Smooth muscle cell (in vitro differentiated cells): ENCODE measurements around the gene CLK1. TPM values are rescaled to one million over a fixed set of nuclear protein-coding genes. Genes with fewer than 3 reads are reported as not detected.
A peak's percentile ranks its signal among the peaks of the same experiment; 100 is the strongest.

Experiments used
- DNase-seq: peaks from one replicate; lab custom pipeline; 2025; ENCODE audit not compliant: unreplicated experiment; lab: John Stamatoyannopoulos, UW
- H2AFZ ChIP-seq: fragments of 200-600 bp; sonication (generic); 2 replicates; pipeline ENCODE4 v1.6.0; 2016; ENCODE audit warnings: antibody characterized with exemption, low read depth, mild to moderate bottlenecking
- H3F3A ChIP-seq: fragments of 200-600 bp; sonication (generic); 2 replicates; pipeline ENCODE4 v1.6.0; 2017; ENCODE audit warnings: antibody characterized with exemption, low read depth
- H3K27ac ChIP-seq: fragments of 200-600 bp; sonication (generic); 2 replicates; pipeline ENCODE4 v1.5.1; 2016; ENCODE audit warnings: low read depth, mild to moderate bottlenecking
- H3K27me3 ChIP-seq: fragments of 200-600 bp; sonication (generic); 2 replicates; pipeline ENCODE4 v1.6.1; 2016; ENCODE audit warnings: low read depth, mild to moderate bottlenecking
- H3K36me3 ChIP-seq: fragments of 200-600 bp; sonication (generic); 2 replicates; pipeline ENCODE4 v1.5.1; 2016; ENCODE audit warnings: low read depth
- H3K4me1 ChIP-seq: fragments of 200-600 bp; sonication (generic); 2 replicates; pipeline ENCODE4 v1.5.1; 2016; ENCODE audit warnings: low read depth
- H3K4me2 ChIP-seq: fragments of 200-600 bp; sonication (generic); 2 replicates; pipeline ENCODE4 v1.6.0; 2016; ENCODE audit warnings: mild to moderate bottlenecking
- H3K4me3 ChIP-seq: fragments of 200-600 bp; sonication (generic); 2 replicates; pipeline ENCODE4 v1.5.1; 2016; ENCODE audit warnings: mild to moderate bottlenecking
- H3K79me2 ChIP-seq: fragments of 200-600 bp; sonication (generic); 2 replicates; pipeline ENCODE4 v1.6.0; 2016; ENCODE audit warnings: low read depth, mild to moderate bottlenecking
- H3K9ac ChIP-seq: fragments of 200-600 bp; sonication (generic); 2 replicates; pipeline ENCODE4 v1.6.0; 2016; ENCODE audit warnings: low read depth
- H3K9me3 ChIP-seq: fragments of 200-600 bp; sonication (generic); replicated peaks from 2 replicates; pipeline ENCODE4 v1.5.1; 2016; ENCODE audit warnings: low read depth
- H4K20me1 ChIP-seq: fragments of 200-600 bp; sonication (generic); 2 replicates; pipeline ENCODE4 v1.6.0; 2016; ENCODE audit warnings: low read depth
- CTCF ChIP-seq: fragments of 200-600 bp; sonication (generic); IDR thresholded peaks from 2 replicates; pipeline ENCODE4 v1.5.1; 2017; ENCODE audit warnings: borderline replicate concordance, mild to moderate bottlenecking, antibody characterized with exemption; ENCODE audit not compliant: insufficient read depth, poor library complexity, severe bottlenecking
- WGBS: methylation state at CpG from one replicate; pipeline ENCODE4 v1.1.7; 2016; ENCODE audit warnings: low lambda C conversion rate; 5-methylcytosine and 5-hydroxymethylcytosine counted together
- polyA plus RNA-seq: library from polyadenylated mRNA; unstranded; fragments of >200 nt; fragmentation: Nextera tagmentation; extraction: Ambion mirVana; gene quantifications from 2 replicates; pipeline ENCODE4 v1.2.1, GENCODE V29; 2016
- total RNA-seq: library from RNA; depleted of rRNA; stranded (reverse); fragments of >200 nt; gene quantifications from 2 replicates; pipeline ENCODE4 v1.2.3, GENCODE V29; 2014

The CLK1 gene
- total and polyA plus RNA-seq, 2 experiments from 2014 or later: 25.7 to 87.8 TPM

- H3K4me2 ChIP-seq: peak overlapping the region; percentile 90
- H3K27ac ChIP-seq: peak overlapping the region; percentile 100
- H3K4me3 ChIP-seq: peak overlapping the region; percentile 99
- peak overlapping the region; percentile 100 for H3K9ac ChIP-seq
- peaks cover 26% of the 10 kb centered on the region for H3K36me3 ChIP-seq
- TF ChIP-seq CTCF: no peak
- peaks cover 30% of the 10 kb centered on the region for H3K4me1 ChIP-seq
- H3K79me2 ChIP-seq: peaks cover 67% of the 10 kb centered on the region
- peaks cover 17% of the 10 kb centered on the region for H3F3A ChIP-seq
- H3K9me3 ChIP-seq: no peaks in the 10 kb centered on the region
- peaks cover 62% of the 10 kb centered on the region for H4K20me1 ChIP-seq
- under 1% methylated on average over 13 of the region's 13 CpGs for WGBS
- no peak for DNase-seq
- no peaks in the 10 kb centered on the region for H3K27me3 ChIP-seq
- H2AFZ ChIP-seq: no peak overlapping the region
Observed at GRCh38 chr2:200862532-200863000, 1.9 kb downstream of the CLK1 start.

- Histone ChIP-seq H3F3A (peaks cover 26% of the 10 kb centered on the region), H3K36me3 (peaks cover 35% of the 10 kb centered on the region), H3K4me1 (peaks cover 30% of the 10 kb centered on the region), H3K4me2 (peak overlapping the region; percentile 90), H4K20me1 (peaks cover 70% of the 10 kb centered on the region), H3K4me3 (peak overlapping the region; percentile 99), H3K79me2 (peaks cover 76% of the 10 kb centered on the region), H2AFZ (no peak overlapping the region), H3K9ac (peak overlapping the region; percentile 100), H3K27ac (peak overlapping the region; percentile 100), H3K27me3 (no peaks in the 10 kb centered on the region), H3K9me3 (no peaks in the 10 kb centered on the region)
- no peak for TF ChIP-seq CTCF
- DNase-seq: no peak
- WGBS: 49% methylated on average over 4 of the region's 4 CpGs
Observed at GRCh38 chr2:200861617-200862155, 2.8 kb downstream of the CLK1 start.

- H3K36me3 ChIP-seq: peaks cover 42% of the 10 kb centered on the region
- DNase-seq: no peak
- peaks cover 83% of the 10 kb centered on the region for H3K79me2 ChIP-seq
- WGBS: 91% methylated on average over 12 of the region's 12 CpGs
- H3K4me2 ChIP-seq: peak overlapping the region; percentile 90
- no peaks in the 10 kb centered on the region for H3K27me3 ChIP-seq
- peaks cover 85% of the 10 kb centered on the region for H4K20me1 ChIP-seq
- H2AFZ ChIP-seq: no peak overlapping the region
- no peak for TF ChIP-seq CTCF
- H3F3A ChIP-seq: peaks cover 37% of the 10 kb centered on the region
- no peak overlapping the region for H3K9ac ChIP-seq
- H3K9me3 ChIP-seq: no peaks in the 10 kb centered on the region
- peak overlapping the region; percentile 100 for H3K27ac ChIP-seq
- peak overlapping the region; percentile 99 for H3K4me3 ChIP-seq
- H3K4me1 ChIP-seq: peaks cover 30% of the 10 kb centered on the region
Observed at GRCh38 chr2:200860092-200860795, 4.2 kb downstream of the CLK1 start.
